ENCODE results near the gene SYCP2L. TPM values are rescaled to one million over a fixed set of nuclear protein-coding genes. Genes with fewer than 3 reads are reported as not detected.

The SYCP2L gene
- total and polyA plus RNA-seq, 9 of the 15 experiments (the other 6 are each of a cell fraction or from before 2014, with no cell fraction given), result 12.4 to 46.9 (median 22.0) TPM

DNA sequence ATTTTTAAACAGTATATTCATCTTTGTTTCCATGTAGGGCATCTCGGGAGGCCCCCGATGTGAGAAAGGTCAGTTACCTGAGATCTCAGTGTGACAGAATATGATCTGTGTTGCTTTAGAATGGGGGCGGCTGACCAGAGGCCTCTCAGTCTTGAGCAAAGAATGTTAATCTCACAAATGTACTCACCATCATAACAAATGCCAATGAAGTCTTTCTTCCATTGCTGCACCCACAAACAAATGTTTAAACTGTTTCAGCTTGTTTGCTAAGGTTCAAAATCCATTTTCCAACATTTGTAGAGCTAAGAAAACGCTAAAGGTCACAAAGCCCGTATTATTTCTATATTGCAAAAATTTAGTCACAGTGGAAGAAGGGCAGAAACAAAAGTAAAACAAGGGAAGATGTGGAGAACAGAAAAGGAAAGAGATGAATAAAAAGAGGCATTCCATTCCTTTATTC is 125.5 kb downstream of the SYCP2L start (continued):
- TF ChIP-seq, protein P1, sequence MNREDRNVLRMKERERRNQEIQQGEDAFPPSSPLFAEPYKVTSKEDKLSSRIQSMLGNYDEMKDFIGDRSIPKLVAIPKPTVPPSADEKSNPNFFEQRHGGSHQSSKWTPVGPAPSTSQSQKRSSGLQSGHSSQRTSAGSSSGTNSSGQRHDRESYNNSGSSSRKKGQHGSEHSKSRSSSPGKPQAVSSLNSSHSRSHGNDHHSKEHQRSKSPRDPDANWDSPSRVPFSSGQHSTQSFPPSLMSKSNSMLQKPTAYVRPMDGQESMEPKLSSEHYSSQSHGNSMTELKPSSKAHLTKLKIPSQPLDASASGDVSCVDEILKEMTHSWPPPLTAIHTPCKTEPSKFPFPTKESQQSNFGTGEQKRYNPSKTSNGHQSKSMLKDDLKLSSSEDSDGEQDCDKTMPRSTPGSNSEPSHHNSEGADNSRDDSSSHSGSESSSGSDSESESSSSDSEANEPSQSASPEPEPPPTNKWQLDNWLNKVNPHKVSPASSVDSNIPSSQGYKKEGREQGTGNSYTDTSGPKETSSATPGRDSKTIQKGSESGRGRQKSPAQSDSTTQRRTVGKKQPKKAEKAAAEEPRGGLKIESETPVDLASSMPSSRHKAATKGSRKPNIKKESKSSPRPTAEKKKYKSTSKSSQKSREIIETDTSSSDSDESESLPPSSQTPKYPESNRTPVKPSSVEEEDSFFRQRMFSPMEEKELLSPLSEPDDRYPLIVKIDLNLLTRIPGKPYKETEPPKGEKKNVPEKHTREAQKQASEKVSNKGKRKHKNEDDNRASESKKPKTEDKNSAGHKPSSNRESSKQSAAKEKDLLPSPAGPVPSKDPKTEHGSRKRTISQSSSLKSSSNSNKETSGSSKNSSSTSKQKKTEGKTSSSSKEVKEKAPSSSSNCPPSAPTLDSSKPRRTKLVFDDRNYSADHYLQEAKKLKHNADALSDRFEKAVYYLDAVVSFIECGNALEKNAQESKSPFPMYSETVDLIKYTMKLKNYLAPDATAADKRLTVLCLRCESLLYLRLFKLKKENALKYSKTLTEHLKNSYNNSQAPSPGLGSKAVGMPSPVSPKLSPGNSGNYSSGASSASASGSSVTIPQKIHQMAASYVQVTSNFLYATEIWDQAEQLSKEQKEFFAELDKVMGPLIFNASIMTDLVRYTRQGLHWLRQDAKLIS (CRISPR knock-in tag; IDR thresholded peaks at IDR 0.05), result no peak
- TF ChIP-seq, protein P2, sequence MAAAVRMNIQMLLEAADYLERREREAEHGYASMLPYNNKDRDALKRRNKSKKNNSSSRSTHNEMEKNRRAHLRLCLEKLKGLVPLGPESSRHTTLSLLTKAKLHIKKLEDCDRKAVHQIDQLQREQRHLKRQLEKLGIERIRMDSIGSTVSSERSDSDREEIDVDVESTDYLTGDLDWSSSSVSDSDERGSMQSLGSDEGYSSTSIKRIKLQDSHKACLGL (CRISPR knock-in tag; IDR thresholded peaks at IDR 0.05; ENCODE audit: borderline replicate concordance, poor library complexity, severe bottlenecking), result no peak
- no peak for TF ChIP-seq RFX1 (IDR thresholded peaks at IDR 0.05)

- ATAC-seq (no peak), DNase-seq (ENCODE audit: extremely low read depth in 1 of 4, low spot score in 3 of 4) (no peak), FAIRE-seq (peak; percentile 46)
- Histone ChIP-seq H3K9me3 (replicated peaks; ENCODE audit: control insufficient read depth, insufficient read depth, low read depth, low read length) (no peaks in the 10 kb centered on the region), H4K20me1 (replicated peaks; ENCODE audit: control insufficient read depth, insufficient read depth, low read length) (no peaks in the 10 kb centered on the region), H3K36me3 (ENCODE audit: control insufficient read depth, insufficient read depth, low read length) (no peaks in the 10 kb centered on the region), H2AFZ (ENCODE audit: low read depth, low read length) (no peak overlapping the region), H3K79me2 (ENCODE audit: control insufficient read depth, insufficient read depth, low read length) (no peaks in the 10 kb centered on the region), H3K27me3 (ENCODE audit: control insufficient read depth in 2 of 2, insufficient read depth in 2 of 2, low read length in 2 of 2) (peaks cover 13 to 18% of the 10 kb centered on the region in 2 experiments; a peak in 4 of 5 replicates), H3K4me2 (ENCODE audit: insufficient read depth, low read length) (no peak overlapping the region), H3K4me3 (no peak overlapping the region), H3K9ac (ENCODE audit: insufficient read depth in 1 of 2, low read depth in 2 of 2, low read length in 2 of 2) (no peak overlapping the region), H3K9me1 (ENCODE audit: control insufficient read depth, insufficient read depth, low read length) (no peaks in the 10 kb centered on the region), H3K27ac (ENCODE audit: extremely low read depth, low read depth, low read length) (no peak overlapping the region), H3K4me1 (replicated peaks in 1 of 2; ENCODE audit: control insufficient read depth in 2 of 2, insufficient read depth in 2 of 2, low read length in 2 of 2) (peaks cover 0 to 5% of the 10 kb centered on the region in 2 experiments; a peak in 2 of 5 replicates)
- in situ Hi-C loops (cut with MboI) (no loop called here), intact Hi-C loops (cut with micrococcal nuclease) (no loop called here)
- ChIA-PET POLR2A (no interaction called here), CTCF (ENCODE audit: low intra/inter-chr PET ratio) (no interaction called here)
- WGBS (ENCODE audit: insufficient coverage, low coverage, missing lambda C conversion rate), result 4% methylated on average over 5 of the region's 5 CpGs
- TF ChIP-seq PHF20 (IDR thresholded peaks at IDR 0.05; ENCODE audit: partially characterized antibody) (no peak), NFE2L1 (tag; IDR thresholded peaks at IDR 0.05; ENCODE audit: borderline replicate concordance, low read depth) (no peak), ZNF77 (CRISPR knock-in tag; IDR thresholded peaks at IDR 0.05) (no peak), TRIM24 (IDR thresholded peaks at IDR 0.05) (no peak)
- no TSS peak for BruUV-seq (replicated peaks)
Measured at GRCh38 chr6:11012976-11013720, 126.3 kb downstream of the SYCP2L start.
